ENCODE data around the gene NAT16. TPM values are rescaled to one million over a fixed set of nuclear protein-coding genes. Genes with fewer than 3 reads are reported as not detected.

NAT16 gene
- total RNA-seq, 1 donor from 2014 or later, result not detected

DNA sequence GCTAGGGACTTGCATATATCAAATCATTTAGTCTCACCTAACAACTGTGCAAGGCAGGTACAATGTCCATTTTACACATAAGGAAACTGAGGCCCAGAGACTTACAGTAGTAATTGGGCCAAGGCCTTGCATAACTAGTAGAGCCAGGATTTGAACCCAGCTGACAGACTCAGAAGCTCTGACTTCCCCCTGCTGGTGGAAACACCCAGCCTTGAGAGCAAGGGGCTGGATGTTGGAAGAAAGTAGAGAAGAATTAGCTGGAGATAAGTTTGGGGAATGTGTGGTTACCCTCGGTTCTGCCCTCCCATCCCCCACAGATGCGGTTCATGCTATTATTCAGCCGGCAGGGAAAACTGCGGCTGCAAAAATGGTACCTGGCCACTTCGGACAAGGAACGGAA, 23.8 kb downstream of the NAT16 start:
- DNase-seq (ENCODE audit: extremely low spot score in 2 of 2), result no peak
- Histone ChIP-seq H3K36me3 (peaks cover 0 to 29% of the 10 kb centered on the region in 2 donors), H3K27me3 (no peaks in the 10 kb centered on the region), H3K4me3 (no peak overlapping the region), H3K9me3 (no peaks in the 10 kb centered on the region), H3K27ac (no peak overlapping the region), H3K4me1 (peaks cover 15% of the 10 kb centered on the region)
- no peak for TF ChIP-seq POLR2AphosphoS5 (IDR thresholded peaks at IDR 0.05; ENCODE audit: insufficient read depth in 1 of 2, low read depth in 1 of 2)
- TF ChIP-seq, protein P1, sequence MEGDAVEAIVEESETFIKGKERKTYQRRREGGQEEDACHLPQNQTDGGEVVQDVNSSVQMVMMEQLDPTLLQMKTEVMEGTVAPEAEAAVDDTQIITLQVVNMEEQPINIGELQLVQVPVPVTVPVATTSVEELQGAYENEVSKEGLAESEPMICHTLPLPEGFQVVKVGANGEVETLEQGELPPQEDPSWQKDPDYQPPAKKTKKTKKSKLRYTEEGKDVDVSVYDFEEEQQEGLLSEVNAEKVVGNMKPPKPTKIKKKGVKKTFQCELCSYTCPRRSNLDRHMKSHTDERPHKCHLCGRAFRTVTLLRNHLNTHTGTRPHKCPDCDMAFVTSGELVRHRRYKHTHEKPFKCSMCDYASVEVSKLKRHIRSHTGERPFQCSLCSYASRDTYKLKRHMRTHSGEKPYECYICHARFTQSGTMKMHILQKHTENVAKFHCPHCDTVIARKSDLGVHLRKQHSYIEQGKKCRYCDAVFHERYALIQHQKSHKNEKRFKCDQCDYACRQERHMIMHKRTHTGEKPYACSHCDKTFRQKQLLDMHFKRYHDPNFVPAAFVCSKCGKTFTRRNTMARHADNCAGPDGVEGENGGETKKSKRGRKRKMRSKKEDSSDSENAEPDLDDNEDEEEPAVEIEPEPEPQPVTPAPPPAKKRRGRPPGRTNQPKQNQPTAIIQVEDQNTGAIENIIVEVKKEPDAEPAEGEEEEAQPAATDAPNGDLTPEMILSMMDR (IDR thresholded peaks at IDR 0.05), result no peak
- no peak for TF ChIP-seq POLR2A (IDR thresholded peaks at IDR 0.05)
- intact Hi-C loops (cut with DNase I), result no loop called here

DNA sequence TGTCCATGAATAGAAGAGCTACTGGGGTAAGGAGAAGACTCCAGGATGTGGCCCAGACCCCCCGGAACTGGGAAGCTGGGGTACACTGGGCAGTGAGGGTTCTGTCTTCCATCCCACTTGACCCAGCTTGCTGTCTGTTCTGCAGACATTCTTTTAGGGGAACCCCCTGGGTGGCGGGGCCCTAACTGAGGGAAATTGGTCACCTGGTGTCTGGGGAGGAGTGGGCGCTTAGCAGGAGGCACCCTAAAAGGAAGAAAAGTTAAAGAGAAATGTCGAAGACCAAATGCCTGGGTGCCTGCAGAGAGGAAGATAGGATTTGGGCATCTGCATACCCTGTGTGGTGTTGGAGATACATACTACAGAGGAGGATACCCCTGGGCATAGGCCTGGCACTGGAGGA, 24.8 kb downstream of the NAT16 start:
- Histone ChIP-seq H3K27ac (no peak overlapping the region), H3K4me1 (peaks cover 15% of the 10 kb centered on the region), H3K4me3 (peak overlapping the region; percentile 71 to 84), H3K36me3 (peaks cover 0 to 23% of the 10 kb centered on the region in 2 donors), H3K9me3 (no peaks in the 10 kb centered on the region), H3K27me3 (no peaks in the 10 kb centered on the region)
- DNase-seq (ENCODE audit: extremely low spot score in 2 of 2), result no peak
- intact Hi-C loops (cut with DNase I), result no loop called here
- TF ChIP-seq POLR2AphosphoS5 (IDR thresholded peaks at IDR 0.05; ENCODE audit: insufficient read depth in 1 of 2, low read depth in 1 of 2), result no peak
- no peak for TF ChIP-seq POLR2A (IDR thresholded peaks at IDR 0.05)
- TF ChIP-seq, protein P1 (IDR thresholded peaks at IDR 0.05), result no peak

DNA sequence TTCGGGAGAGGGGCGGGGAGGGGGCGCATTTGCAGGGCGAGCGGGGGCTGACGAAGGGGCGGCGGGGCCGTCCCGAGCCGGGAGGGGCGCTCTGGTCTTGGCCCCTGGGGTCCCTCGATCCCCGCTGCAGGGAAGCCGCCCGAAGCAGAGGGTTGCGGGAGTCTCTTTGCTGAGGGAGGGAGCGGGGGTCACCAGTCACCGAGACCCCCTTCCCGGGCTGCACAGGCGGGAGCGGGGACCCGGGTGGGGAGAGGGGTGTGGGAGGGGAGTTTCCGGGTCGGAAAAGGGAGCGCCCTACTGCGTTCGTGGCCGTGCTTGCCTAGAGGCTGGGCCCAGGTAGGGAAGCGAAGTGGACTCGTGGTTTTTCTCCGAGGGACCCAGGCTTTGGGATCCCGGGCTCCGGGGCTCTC, 25.4 kb downstream of the NAT16 start:
- no peak for DNase-seq (ENCODE audit: extremely low spot score in 2 of 2)
- peaks cover 0 to 17% of the 10 kb centered on the region in 2 donors for H3K36me3 ChIP-seq
- TF ChIP-seq, protein P1 (IDR thresholded peaks at IDR 0.05), result no peak
- no peak for TF ChIP-seq POLR2AphosphoS5 (IDR thresholded peaks at IDR 0.05; ENCODE audit: insufficient read depth in 1 of 2, low read depth in 1 of 2)
- no peak for TF ChIP-seq POLR2A (IDR thresholded peaks at IDR 0.05)
- no peaks in the 10 kb centered on the region for H3K27me3 ChIP-seq
- intact Hi-C loops (cut with DNase I), result no loop called here
- peak overlapping the region; percentile 71 to 84 for H3K4me3 ChIP-seq
- H3K27ac ChIP-seq, result peak overlapping the region; percentile 37
- H3K9me3 ChIP-seq, result no peaks in the 10 kb centered on the region
- peaks cover 15% of the 10 kb centered on the region for H3K4me1 ChIP-seq

DNA sequence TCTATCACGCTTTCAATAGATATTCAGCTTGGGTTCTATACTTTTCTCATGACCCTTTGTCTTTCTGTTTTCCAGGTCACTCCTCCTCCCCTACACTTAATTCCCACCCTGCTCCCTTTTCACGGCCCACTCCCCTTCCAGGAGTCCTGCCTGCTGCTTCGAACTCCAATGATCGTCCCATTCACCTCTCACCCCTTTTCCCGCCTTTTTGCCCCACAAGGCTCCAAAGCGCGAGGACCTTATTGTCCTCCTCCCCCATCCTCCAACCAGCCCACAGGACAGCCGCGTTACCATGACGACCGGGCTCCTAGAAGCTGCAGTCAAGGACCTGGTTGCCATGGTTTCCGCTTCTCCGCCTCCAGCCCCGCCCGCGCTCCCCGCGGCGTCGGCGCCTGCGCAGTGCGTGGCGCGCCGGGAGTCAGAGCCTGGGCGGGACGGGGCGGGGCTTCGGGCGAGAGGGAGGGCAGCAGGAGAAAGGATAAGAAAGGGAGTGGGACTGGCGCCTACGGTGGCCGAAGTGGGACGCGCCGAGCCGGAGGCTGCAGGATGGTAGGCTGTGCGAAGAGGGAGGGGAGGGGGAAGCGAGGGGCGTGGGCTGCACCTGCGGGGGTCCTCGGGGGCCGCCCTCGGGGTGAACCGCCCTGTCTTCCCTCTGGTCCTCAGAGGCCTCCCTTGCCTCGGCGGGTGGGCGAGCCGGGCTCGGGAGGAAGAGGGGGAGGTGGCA, 26.0 kb downstream of the NAT16 start, which contains the start of gene AP1S1:
Gene AP1S1 (plus strand): TSS at position 508 of the 724 bp plus-strand sequence. CDS start 39 bp downstream, at position 547.
- intact Hi-C loops (cut with DNase I), result no loop called here
- peak within 1 kb of the TSS; percentile 71 to 84 for H3K4me3 ChIP-seq
- peaks cover 15% of the 10 kb centered on the region for H3K4me1 ChIP-seq
- H3K27ac ChIP-seq, result peak within 1 kb of the TSS; percentile 37
- H3K9me3 ChIP-seq, result no peaks in the 10 kb centered on the region
- no peaks in the 10 kb centered on the region for H3K27me3 ChIP-seq
- peak in 1 of 2 donors; percentile 90 for DNase-seq (ENCODE audit: extremely low spot score in 2 of 2)
- TF ChIP-seq POLR2AphosphoS5 (IDR thresholded peaks at IDR 0.05; ENCODE audit: insufficient read depth in 1 of 2, low read depth in 1 of 2), result peak in 1 of 2 donors; percentile 52
- TF ChIP-seq POLR2A (IDR thresholded peaks at IDR 0.05), result peak in 1 of 2 donors; percentile 33
- TF ChIP-seq, protein P1 (IDR thresholded peaks at IDR 0.05), result no peak
- peaks cover 0 to 12% of the 10 kb centered on the region in 2 donors for H3K36me3 ChIP-seq
